Ishikawa (cell line): ENCODE results near the gene TRPV5.

ENCODE experiments used
- CEBPB ChIP-seq: IDR thresholded peaks from 2 replicates; pipeline ENCODE4 v1.6.1; 2012
- CREB1 ChIP-seq: IDR thresholded peaks from 2 replicates; pipeline ENCODE4 v1.6.1; 2012; ENCODE audit warnings: low read depth
- EGR1 ChIP-seq: IDR thresholded peaks from 2 replicates; pipeline ENCODE4 v1.6.1; 2012
- EP300 ChIP-seq: IDR thresholded peaks from 2 replicates; pipeline ENCODE4 v1.6.1; 2012; ENCODE audit warnings: borderline replicate concordance
- FOXM1 ChIP-seq: IDR thresholded peaks from 2 replicates; pipeline ENCODE4 v1.6.1; 2012; ENCODE audit warnings: low read depth, borderline replicate concordance
- NFIC ChIP-seq: IDR thresholded peaks from 2 replicates; pipeline ENCODE4 v1.6.1; 2012
- RAD21 ChIP-seq: IDR thresholded peaks from 2 replicates; pipeline ENCODE4 v1.6.1; 2012; ENCODE audit warnings: low read depth
- TAF1 ChIP-seq: IDR thresholded peaks from 2 replicates; pipeline ENCODE4 v1.6.1; 2012; ENCODE audit warnings: low read depth, mild to moderate bottlenecking
- TCF12 ChIP-seq: IDR thresholded peaks from 2 replicates; pipeline ENCODE4 v1.6.1; 2012; ENCODE audit warnings: low read depth
- TEAD4 ChIP-seq: IDR thresholded peaks from 2 replicates; pipeline ENCODE4 v1.6.1; 2012
- YY1 ChIP-seq: IDR thresholded peaks from 2 replicates; pipeline ENCODE4 v1.6.1; 2012; ENCODE audit warnings: low read depth
- ZBTB7A ChIP-seq: IDR thresholded peaks from 2 replicates; pipeline ENCODE4 v1.6.1; 2012; ENCODE audit warnings: low read depth
- TF ChIP-seq, protein P1 (sequence below): IDR thresholded peaks from 2 replicates; pipeline ENCODE4 v1.6.1; 2012
- TF ChIP-seq, protein P2 (sequence below): IDR thresholded peaks from 2 replicates; pipeline ENCODE4 v1.6.1; 2012; ENCODE audit warnings: low read depth, mild to moderate bottlenecking
- TF ChIP-seq, protein P3 (sequence below): IDR thresholded peaks from 2 replicates; pipeline ENCODE4 v1.6.1; 2012

The TRPV5 gene

DNA sequence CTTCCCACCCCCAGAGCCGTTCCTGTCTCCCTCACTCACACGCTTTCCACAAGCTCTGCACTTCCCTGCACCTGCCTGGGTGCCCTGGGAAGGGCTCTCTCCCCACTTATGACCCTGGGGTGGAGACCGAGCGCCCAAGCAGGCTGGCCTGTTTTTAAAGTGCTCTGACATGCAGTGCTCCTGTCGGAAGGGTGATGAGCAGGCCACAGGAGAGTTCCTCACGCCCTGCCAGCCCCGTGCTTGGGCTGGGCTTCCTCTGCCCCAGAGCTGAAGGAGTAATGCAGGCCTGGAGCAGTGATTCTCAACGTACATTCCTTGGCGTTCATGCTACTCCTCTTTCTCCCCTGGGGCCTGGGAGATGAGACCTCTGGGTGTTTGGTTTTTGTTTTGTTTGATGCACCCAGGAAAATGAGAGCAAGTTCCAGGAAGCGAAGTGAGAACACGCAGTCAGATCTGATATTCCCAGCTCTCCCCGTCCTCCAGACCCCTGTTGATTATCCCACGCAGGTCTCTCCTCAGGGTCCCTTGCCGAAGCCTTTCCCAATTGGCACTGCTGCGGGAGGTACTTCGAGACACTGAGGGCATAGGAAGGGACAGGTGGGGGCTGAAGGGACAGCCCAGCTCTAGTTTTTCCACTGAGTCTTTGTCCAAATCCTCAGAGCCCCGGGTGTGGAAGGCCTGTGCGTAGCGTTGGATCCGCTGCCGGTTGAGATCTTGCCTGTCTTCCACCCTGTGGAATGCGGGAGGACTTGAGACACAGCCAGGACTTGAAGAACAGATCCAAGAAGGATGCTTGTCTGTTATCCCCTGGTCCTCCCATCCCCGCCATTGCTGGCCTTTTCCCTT, 62.1 kb downstream of the TRPV5 start:
- TF ChIP-seq EP300: no peak
- TF ChIP-seq TCF12: no peak
- TF ChIP-seq NFIC: no peak
- TF ChIP-seq TEAD4: no peak
- TF ChIP-seq CEBPB: no peak
- TF ChIP-seq RAD21: no peak
- TF ChIP-seq YY1: no peak
- no peak for TF ChIP-seq ZBTB7A
- TF ChIP-seq, protein P1, sequence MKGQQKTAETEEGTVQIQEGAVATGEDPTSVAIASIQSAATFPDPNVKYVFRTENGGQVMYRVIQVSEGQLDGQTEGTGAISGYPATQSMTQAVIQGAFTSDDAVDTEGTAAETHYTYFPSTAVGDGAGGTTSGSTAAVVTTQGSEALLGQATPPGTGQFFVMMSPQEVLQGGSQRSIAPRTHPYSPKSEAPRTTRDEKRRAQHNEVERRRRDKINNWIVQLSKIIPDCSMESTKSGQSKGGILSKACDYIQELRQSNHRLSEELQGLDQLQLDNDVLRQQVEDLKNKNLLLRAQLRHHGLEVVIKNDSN: no peak
- TF ChIP-seq, protein P2, sequence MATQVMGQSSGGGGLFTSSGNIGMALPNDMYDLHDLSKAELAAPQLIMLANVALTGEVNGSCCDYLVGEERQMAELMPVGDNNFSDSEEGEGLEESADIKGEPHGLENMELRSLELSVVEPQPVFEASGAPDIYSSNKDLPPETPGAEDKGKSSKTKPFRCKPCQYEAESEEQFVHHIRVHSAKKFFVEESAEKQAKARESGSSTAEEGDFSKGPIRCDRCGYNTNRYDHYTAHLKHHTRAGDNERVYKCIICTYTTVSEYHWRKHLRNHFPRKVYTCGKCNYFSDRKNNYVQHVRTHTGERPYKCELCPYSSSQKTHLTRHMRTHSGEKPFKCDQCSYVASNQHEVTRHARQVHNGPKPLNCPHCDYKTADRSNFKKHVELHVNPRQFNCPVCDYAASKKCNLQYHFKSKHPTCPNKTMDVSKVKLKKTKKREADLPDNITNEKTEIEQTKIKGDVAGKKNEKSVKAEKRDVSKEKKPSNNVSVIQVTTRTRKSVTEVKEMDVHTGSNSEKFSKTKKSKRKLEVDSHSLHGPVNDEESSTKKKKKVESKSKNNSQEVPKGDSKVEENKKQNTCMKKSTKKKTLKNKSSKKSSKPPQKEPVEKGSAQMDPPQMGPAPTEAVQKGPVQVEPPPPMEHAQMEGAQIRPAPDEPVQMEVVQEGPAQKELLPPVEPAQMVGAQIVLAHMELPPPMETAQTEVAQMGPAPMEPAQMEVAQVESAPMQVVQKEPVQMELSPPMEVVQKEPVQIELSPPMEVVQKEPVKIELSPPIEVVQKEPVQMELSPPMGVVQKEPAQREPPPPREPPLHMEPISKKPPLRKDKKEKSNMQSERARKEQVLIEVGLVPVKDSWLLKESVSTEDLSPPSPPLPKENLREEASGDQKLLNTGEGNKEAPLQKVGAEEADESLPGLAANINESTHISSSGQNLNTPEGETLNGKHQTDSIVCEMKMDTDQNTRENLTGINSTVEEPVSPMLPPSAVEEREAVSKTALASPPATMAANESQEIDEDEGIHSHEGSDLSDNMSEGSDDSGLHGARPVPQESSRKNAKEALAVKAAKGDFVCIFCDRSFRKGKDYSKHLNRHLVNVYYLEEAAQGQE: no peak
- no peak for TF ChIP-seq TAF1
- no peak for TF ChIP-seq FOXM1
- TF ChIP-seq, protein P3, sequence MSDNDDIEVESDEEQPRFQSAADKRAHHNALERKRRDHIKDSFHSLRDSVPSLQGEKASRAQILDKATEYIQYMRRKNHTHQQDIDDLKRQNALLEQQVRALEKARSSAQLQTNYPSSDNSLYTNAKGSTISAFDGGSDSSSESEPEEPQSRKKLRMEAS: no peak
- TF ChIP-seq EGR1: no peak
- TF ChIP-seq CREB1: no peak

DNA sequence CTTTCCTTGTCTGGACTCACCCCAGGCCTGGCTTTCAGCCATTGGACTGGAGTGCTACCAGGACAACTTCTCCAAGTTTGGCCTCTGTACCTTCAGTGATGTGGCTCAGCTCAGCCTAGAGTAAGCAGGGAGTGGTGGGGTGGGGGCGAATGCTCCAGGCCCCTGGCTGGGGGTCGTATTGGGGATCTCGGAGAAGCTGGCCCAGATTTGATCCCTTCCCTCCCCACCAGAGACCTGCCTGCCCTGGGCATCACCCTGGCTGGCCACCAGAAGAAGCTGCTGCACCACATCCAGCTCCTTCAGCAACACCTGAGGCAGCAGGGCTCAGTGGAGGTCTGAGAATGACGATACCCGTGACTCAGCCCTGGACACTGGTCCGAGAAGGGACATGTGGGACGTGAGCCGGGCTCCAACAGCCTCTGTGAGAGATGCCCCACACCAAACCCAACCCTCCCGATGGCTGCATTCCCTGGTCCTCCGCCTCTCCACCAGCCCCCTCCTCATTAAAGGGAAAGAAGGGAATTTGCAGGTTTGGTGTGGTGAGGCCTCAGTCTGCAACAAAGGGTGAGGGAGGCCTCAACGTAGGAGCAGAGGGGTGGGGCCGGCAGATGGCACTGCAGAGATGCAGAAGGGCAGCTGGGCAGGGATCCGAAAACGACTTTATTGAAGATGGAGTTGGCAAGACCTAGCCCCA, 62.8 kb downstream of the TRPV5 start:
- TF ChIP-seq RAD21 (no peak), TAF1 (no peak), YY1 (no peak), EP300 (no peak), EGR1 (no peak), TEAD4 (no peak), ZBTB7A (no peak), CEBPB (no peak), NFIC (no peak), TCF12 (no peak), CREB1 (no peak)
- TF ChIP-seq, protein P1: no peak
- TF ChIP-seq, protein P2: no peak

DNA sequence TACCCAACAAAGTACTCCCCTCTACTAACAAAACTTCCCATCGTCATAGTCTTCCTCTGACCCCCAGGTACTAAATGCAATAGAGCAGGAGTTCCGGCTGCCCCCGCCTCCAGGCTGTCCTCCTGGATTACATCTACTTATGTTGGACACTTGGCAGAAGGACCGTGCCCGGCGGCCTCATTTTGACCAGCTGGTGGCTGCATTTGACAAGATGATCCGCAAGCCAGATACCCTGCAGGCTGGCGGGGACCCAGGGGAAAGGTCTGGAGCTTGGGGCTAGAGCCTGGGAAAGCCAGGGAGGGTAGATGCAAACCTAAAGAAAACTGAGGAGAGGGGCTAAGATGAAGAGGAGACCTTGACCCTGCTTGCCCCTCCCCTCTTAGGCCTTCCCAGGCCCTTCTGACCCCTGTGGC, 63.4 kb downstream of the TRPV5 start:
- TF ChIP-seq ZBTB7A: no peak
- TF ChIP-seq EGR1: no peak
- TF ChIP-seq YY1: no peak
- no peak for TF ChIP-seq TAF1
- no peak for TF ChIP-seq EP300
- no peak for TF ChIP-seq TCF12
- no peak for TF ChIP-seq NFIC
- TF ChIP-seq, protein P1: no peak
- TF ChIP-seq CREB1: no peak
- no peak for TF ChIP-seq RAD21
- TF ChIP-seq, protein P3: no peak
- TF ChIP-seq, protein P2: no peak
- no peak for TF ChIP-seq CEBPB
- TF ChIP-seq TEAD4: no peak
- no peak for TF ChIP-seq FOXM1
